Panc1 (cell line): Measurements from ENCODE around the gene C9. TPM values are rescaled to one million over a fixed set of nuclear protein-coding genes. Genes with fewer than 3 reads are reported as not detected.
"Not testable (repeated sequence)": the region's sequence is repeated elsewhere in the genome, so short reads cannot be mapped to it uniquely, and the experiment has no call there.

Experiments
- ATAC-seq: fragments of 200-7000 bp; cut with Tn5 transposase; 2 replicates; pipeline ENCODE4 v1.9.1; 2020; ENCODE audit warnings: mild to moderate bottlenecking, moderate library complexity
- BruUV-seq: library from RNA; stranded (reverse); fragments of 400-500 nt; replicated peaks from 2 replicates; lab custom pipeline; 2021; lab: Mats Ljungman, UMichigan
- CTCF ChIA-PET: fragments of 300-600 bp; sonication (Branson Sonifier 250); formaldehyde crosslinking; loops from one replicate; lab custom pipeline; 2022; ENCODE audit warnings: antibody characterized with exemption; lab: Charles Lee
- POLR2A ChIA-PET: fragments of 300-600 bp; sonication (Branson Sonifier 250); formaldehyde crosslinking; loops from one replicate; lab custom pipeline; 2022; ENCODE audit warnings: antibody characterized with exemption; lab: Charles Lee
- DNase-seq: peaks from one replicate; pipeline ENCODE4 v3.0.0-alpha.2; 2010; ENCODE audit warnings: low read depth, low spot score
- H3K27ac ChIP-seq: 2 replicates; pipeline ENCODE4 v1.5.1; 2011; ENCODE audit warnings: mild to moderate bottlenecking, low read length, inconsistent platforms
- H3K27me3 ChIP-seq: fragments of 200-500 bp; sonication (Bioruptor generic); 2 replicates; pipeline ENCODE4 v1.6.0; 2014; ENCODE audit warnings: low read length, inconsistent platforms; ENCODE audit not compliant: control insufficient read depth, insufficient read depth
- H3K36me3 ChIP-seq: fragments of 200-500 bp; sonication (Bioruptor generic); 2 replicates; pipeline ENCODE4 v1.5.1; 2014; ENCODE audit warnings: inconsistent platforms, mild to moderate bottlenecking, low read length, moderate library complexity; ENCODE audit not compliant: control insufficient read depth, insufficient read depth
- H3K4me1 ChIP-seq: 2 replicates; pipeline ENCODE4 v1.5.1; 2011; ENCODE audit warnings: inconsistent platforms, mild to moderate bottlenecking, low read length, moderate library complexity; ENCODE audit not compliant: control insufficient read depth, insufficient read depth
- H3K4me3 ChIP-seq, 2 experiments: 2 replicates each; pipeline ENCODE4 v1.5.1; 2011 to 2012; ENCODE audit warnings: low read depth in 2 of 2, low read length in 2 of 2, mild to moderate bottlenecking in 2 of 2, inconsistent platforms in 1 of 2, moderate library complexity in 1 of 2
- H3K9me3 ChIP-seq: fragments of 200-500 bp; sonication (Bioruptor generic); 2 replicates; pipeline ENCODE4 v1.5.1; 2014; ENCODE audit warnings: low read depth, mild to moderate bottlenecking, inconsistent platforms, low read length, moderate library complexity; ENCODE audit not compliant: control insufficient read depth, insufficient read depth
- POLR2AphosphoS5 ChIP-seq: IDR thresholded peaks from 2 replicates; pipeline ENCODE4 v1.6.1; 2012; ENCODE audit warnings: mild to moderate bottlenecking, low read depth, low read length, moderate library complexity
- SIN3A ChIP-seq: IDR thresholded peaks from 2 replicates; pipeline ENCODE4 v1.6.1; 2012; ENCODE audit warnings: low read depth, mild to moderate bottlenecking, low read length, moderate library complexity, borderline replicate concordance; ENCODE audit not compliant: insufficient read depth
- TCF7L2 ChIP-seq: IDR thresholded peaks from 2 replicates; pipeline ENCODE4 v1.6.1; 2011; ENCODE audit warnings: mild to moderate bottlenecking, low read depth, low read length, inconsistent platforms
- in situ Hi-C: cut with HindIII; loops from 2 replicates; pipeline ENCODE4 v1.10.0; 2016; ENCODE audit warnings: low sequenced_read_pairs, low pct_unique_long_range_greater_than_20kb
- intact Hi-C: fragments of 100-400 bp; cut with micrococcal nuclease; formaldehyde crosslinking; loops from one replicate; pipeline ENCODE4 v1.10.0; 2022; ENCODE audit not compliant: unreplicated experiment
- total RNA-seq: library from RNA; stranded (reverse); gene quantifications from one replicate; pipeline ENCODE4 v1.2.1, GENCODE V29; 2021; ENCODE audit not compliant: unreplicated experiment
- TF ChIP-seq, protein P1 (sequence below), 2 experiments: IDR thresholded peaks; 2 replicates each; pipeline ENCODE4 v1.6.1; 2011 to 2012; ENCODE audit warnings: low read depth in 2 of 2, control low read depth in 1 of 2, low read length in 1 of 2, mild to moderate bottlenecking in 1 of 2, moderate library complexity in 1 of 2; ENCODE audit not compliant: insufficient read depth in 1 of 2
- TF ChIP-seq, protein P2 (sequence below): fragments of 450-650 bp; IDR thresholded peaks from 2 replicates; pipeline ENCODE4 v1.5.1; 2017; ENCODE audit warnings: mild to moderate bottlenecking

Gene C9
- total RNA-seq, 1 experiment from 2014 or later, result 0.05 TPM

DNA sequence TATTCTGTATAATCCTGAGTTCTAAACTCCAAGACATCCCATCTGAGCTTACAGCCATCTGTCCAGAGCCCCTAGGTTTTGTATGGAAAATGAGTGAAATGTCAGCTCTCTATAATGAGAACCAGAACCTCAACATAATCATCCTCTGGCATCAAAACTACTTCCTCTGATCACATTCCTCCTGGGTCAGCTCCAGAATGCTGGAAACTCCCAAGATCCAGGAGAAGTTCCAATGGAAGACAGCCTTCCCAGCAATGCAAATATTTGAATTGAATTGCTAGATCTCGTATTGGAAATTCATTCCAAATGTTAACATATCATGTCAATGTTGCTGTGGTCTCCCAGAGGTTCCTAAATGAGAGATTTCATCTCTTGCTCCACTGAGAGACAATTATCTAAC, 23.8 kb downstream of the C9 start:
- ChIA-PET POLR2A (no interaction called here), CTCF (no interaction called here)
- in situ Hi-C loops, result no loop called here
- Histone ChIP-seq H3K4me3 (no peak overlapping the region), H3K27me3 (no peaks in the 10 kb centered on the region; the same call in 1 of the 2 replicates), H3K36me3 (no peaks in the 10 kb centered on the region), H3K9me3 (no peaks in the 10 kb centered on the region), H3K4me1 (no peaks in the 10 kb centered on the region), H3K27ac (no peak overlapping the region)
- TF ChIP-seq, protein P1, sequence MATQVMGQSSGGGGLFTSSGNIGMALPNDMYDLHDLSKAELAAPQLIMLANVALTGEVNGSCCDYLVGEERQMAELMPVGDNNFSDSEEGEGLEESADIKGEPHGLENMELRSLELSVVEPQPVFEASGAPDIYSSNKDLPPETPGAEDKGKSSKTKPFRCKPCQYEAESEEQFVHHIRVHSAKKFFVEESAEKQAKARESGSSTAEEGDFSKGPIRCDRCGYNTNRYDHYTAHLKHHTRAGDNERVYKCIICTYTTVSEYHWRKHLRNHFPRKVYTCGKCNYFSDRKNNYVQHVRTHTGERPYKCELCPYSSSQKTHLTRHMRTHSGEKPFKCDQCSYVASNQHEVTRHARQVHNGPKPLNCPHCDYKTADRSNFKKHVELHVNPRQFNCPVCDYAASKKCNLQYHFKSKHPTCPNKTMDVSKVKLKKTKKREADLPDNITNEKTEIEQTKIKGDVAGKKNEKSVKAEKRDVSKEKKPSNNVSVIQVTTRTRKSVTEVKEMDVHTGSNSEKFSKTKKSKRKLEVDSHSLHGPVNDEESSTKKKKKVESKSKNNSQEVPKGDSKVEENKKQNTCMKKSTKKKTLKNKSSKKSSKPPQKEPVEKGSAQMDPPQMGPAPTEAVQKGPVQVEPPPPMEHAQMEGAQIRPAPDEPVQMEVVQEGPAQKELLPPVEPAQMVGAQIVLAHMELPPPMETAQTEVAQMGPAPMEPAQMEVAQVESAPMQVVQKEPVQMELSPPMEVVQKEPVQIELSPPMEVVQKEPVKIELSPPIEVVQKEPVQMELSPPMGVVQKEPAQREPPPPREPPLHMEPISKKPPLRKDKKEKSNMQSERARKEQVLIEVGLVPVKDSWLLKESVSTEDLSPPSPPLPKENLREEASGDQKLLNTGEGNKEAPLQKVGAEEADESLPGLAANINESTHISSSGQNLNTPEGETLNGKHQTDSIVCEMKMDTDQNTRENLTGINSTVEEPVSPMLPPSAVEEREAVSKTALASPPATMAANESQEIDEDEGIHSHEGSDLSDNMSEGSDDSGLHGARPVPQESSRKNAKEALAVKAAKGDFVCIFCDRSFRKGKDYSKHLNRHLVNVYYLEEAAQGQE (IDR thresholded peaks at IDR 0.05; ENCODE audit: insufficient read depth in 1 of 2, low read depth in 2 of 2, low read length in 1 of 2), result no peak
- TF ChIP-seq SIN3A (no peak), TCF7L2 (no peak), POLR2AphosphoS5 (no peak)
- TF ChIP-seq, protein P2, sequence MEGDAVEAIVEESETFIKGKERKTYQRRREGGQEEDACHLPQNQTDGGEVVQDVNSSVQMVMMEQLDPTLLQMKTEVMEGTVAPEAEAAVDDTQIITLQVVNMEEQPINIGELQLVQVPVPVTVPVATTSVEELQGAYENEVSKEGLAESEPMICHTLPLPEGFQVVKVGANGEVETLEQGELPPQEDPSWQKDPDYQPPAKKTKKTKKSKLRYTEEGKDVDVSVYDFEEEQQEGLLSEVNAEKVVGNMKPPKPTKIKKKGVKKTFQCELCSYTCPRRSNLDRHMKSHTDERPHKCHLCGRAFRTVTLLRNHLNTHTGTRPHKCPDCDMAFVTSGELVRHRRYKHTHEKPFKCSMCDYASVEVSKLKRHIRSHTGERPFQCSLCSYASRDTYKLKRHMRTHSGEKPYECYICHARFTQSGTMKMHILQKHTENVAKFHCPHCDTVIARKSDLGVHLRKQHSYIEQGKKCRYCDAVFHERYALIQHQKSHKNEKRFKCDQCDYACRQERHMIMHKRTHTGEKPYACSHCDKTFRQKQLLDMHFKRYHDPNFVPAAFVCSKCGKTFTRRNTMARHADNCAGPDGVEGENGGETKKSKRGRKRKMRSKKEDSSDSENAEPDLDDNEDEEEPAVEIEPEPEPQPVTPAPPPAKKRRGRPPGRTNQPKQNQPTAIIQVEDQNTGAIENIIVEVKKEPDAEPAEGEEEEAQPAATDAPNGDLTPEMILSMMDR, result no peak
- no TSS peak for BruUV-seq
- ATAC-seq (no peak), DNase-seq (no peak)
- intact Hi-C loops, result no loop called here

DNA sequence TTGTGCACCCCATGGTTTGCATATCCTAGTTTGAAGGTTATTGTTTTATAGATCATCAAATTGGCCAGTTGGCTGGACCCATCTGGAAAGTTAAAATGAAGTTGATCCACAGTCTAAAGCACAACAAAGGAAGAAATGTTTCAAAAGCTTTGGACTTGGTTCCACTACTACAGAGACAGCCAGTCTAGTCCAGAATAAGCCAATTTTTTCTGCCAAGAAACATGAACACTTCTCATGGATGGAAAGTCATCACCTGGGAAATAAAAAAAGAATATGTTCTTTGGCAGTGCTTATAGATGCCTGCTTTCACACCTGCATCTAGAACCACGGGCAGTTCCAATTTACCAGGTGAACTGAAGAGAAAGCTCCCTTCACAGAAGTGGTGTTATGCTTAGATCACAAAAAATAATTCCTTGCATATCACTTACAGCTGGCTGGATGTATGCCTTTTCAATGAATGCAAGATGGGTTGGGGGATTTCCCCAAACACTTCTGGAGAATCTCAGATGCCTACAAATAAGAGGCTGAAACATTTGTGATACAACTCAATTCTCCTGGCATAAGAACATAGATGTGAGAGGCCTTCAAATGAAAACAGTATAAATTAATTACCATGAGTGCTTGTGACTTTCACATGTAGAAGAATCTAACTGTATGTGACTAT, 26.9 kb downstream of the C9 start:
- CTCF ChIA-PET, result no interaction called here
- intact Hi-C loops (no loop called here), in situ Hi-C loops (no loop called here)
- TF ChIP-seq TCF7L2 (no peak), SIN3A (no peak), POLR2AphosphoS5 (no peak)
- TF ChIP-seq, protein P1 (IDR thresholded peaks at IDR 0.05; ENCODE audit: insufficient read depth in 1 of 2, low read depth in 2 of 2, low read length in 1 of 2), result no peak
- TF ChIP-seq, protein P2, result no peak
- POLR2A ChIA-PET, result no interaction called here
- ATAC-seq (no peak), DNase-seq (no peak)
- Histone ChIP-seq H3K27me3 (no peaks in the 10 kb centered on the region; the same call in 1 of the 2 replicates), H3K4me3 (no peak overlapping the region), H3K27ac (no peak overlapping the region), H3K9me3 (no peaks in the 10 kb centered on the region), H3K4me1 (no peaks in the 10 kb centered on the region), H3K36me3 (no peaks in the 10 kb centered on the region)
- no TSS peak for BruUV-seq

DNA sequence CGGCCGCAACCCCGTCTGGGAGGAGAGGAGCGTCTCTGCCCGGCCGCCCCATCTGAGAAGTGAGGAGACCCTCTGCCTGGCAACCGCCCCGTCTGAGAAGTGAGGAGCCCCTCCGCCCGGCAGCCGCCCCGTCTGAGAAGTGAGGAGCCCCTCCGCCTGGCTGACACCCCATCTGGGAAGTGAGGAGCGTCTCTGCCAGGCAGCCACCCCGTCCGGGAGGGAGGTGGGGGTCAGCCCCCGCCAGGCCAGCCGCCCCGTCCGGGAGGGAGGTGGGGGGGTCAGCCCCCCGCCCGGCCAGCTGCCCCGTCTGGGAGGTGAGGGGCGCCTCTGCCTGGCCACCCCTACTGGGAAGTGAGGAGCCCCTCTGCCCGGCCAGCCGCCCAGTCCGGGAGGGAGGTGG, 30.0 kb downstream of the C9 start:
- H3K4me1 ChIP-seq, ATAC-seq, intact Hi-C loops, H3K36me3 ChIP-seq, H3K9me3 ChIP-seq, POLR2A ChIA-PET, H3K4me3 ChIP-seq, in situ Hi-C loops, H3K27ac ChIP-seq, BruUV-seq, H3K27me3 ChIP-seq, DNase-seq, CTCF ChIA-PET: not testable (repeated sequence)
